Osteocyte (in vitro differentiated cells): ENCODE measurements around the gene SPP2. TPM values are rescaled to one million over a fixed set of nuclear protein-coding genes. Genes with fewer than 3 reads are reported as not detected.

Experiments
- DNase-seq: peaks from one replicate; pipeline ENCODE4 v3.0.0; 2021; ENCODE audit warnings: mixed read lengths; ENCODE audit not compliant: unreplicated experiment; ENCODE audit errors: extremely low spot score
- H3K27ac Mint-ChIP-seq: one replicate; pipeline ENCODE4 v1.8.0; 2021; ENCODE audit warnings: mild to moderate bottlenecking, mixed read lengths; ENCODE audit not compliant: unreplicated experiment
- H3K27me3 Mint-ChIP-seq: one replicate; pipeline ENCODE4 v1.8.0; 2021; ENCODE audit warnings: mixed read lengths; ENCODE audit not compliant: unreplicated experiment
- H3K36me3 Mint-ChIP-seq: one replicate; pipeline ENCODE4 v1.8.0; 2021; ENCODE audit warnings: mixed read lengths; ENCODE audit not compliant: unreplicated experiment
- H3K4me1 Mint-ChIP-seq: one replicate; pipeline ENCODE4 v1.8.0; 2021; ENCODE audit warnings: mixed read lengths; ENCODE audit not compliant: unreplicated experiment
- H3K4me3 Mint-ChIP-seq: one replicate; pipeline ENCODE4 v1.8.0; 2021; ENCODE audit warnings: mild to moderate bottlenecking, moderate library complexity, mixed read lengths; ENCODE audit not compliant: unreplicated experiment
- H3K9me3 Mint-ChIP-seq: one replicate; pipeline ENCODE4 v1.8.0; 2021; ENCODE audit warnings: mixed read lengths; ENCODE audit not compliant: unreplicated experiment
- total RNA-seq: library from RNA; stranded (reverse); gene quantifications from 2 replicates; pipeline ENCODE4 v1.2.1, GENCODE V29; 2021
- TF ChIP-seq, protein P1 (sequence below): fragments of 200-600 bp; sonication (generic); IDR thresholded peaks from 2 replicates; pipeline ENCODE4 v1.5.0; 2021; ENCODE audit warnings: antibody characterized with exemption, mild to moderate bottlenecking, moderate library complexity

SPP2 gene
- total RNA-seq, 1 donor from 2014 or later = not detected

DNA sequence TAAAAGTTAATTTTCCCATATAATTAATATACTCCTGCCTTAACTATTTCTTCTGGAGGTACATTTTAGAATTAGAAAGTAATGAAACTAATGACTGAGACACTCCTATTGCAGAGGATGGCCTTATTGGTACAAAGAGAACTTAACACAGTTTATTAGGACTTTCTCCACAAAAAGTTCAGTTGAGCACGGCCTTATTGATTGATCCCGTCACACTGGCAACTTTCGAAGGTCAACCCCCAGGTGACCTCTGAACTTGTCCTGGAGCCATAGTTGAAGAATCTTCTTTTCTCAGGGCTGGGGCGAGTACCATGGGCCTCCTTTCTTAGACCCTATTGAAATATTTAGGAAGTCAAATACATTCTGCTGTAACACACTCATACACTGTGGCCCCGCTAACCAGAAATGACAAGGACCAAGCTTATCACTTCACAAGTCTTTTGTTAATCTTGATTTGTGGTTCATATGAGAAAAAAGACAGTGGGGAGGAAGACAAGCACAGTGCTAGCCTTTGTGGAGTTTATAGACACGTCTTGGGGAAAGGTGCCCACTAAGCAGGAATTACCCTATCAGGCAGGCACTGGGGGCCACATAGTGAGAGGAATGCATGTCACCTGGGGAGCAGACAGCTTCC is 11.2 kb downstream of the SPP2 start:
- TF ChIP-seq, protein P1, sequence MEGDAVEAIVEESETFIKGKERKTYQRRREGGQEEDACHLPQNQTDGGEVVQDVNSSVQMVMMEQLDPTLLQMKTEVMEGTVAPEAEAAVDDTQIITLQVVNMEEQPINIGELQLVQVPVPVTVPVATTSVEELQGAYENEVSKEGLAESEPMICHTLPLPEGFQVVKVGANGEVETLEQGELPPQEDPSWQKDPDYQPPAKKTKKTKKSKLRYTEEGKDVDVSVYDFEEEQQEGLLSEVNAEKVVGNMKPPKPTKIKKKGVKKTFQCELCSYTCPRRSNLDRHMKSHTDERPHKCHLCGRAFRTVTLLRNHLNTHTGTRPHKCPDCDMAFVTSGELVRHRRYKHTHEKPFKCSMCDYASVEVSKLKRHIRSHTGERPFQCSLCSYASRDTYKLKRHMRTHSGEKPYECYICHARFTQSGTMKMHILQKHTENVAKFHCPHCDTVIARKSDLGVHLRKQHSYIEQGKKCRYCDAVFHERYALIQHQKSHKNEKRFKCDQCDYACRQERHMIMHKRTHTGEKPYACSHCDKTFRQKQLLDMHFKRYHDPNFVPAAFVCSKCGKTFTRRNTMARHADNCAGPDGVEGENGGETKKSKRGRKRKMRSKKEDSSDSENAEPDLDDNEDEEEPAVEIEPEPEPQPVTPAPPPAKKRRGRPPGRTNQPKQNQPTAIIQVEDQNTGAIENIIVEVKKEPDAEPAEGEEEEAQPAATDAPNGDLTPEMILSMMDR = no peak
- DNase-seq = no peak
- no peak overlapping the region for H3K27ac Mint-ChIP-seq
- H3K36me3 Mint-ChIP-seq = no peaks in the 10 kb centered on the region
- no peak overlapping the region for H3K4me3 Mint-ChIP-seq
- no peaks in the 10 kb centered on the region for H3K4me1 Mint-ChIP-seq
- H3K9me3 Mint-ChIP-seq = no peaks in the 10 kb centered on the region
- H3K27me3 Mint-ChIP-seq = peaks cover 84% of the 10 kb centered on the region

DNA sequence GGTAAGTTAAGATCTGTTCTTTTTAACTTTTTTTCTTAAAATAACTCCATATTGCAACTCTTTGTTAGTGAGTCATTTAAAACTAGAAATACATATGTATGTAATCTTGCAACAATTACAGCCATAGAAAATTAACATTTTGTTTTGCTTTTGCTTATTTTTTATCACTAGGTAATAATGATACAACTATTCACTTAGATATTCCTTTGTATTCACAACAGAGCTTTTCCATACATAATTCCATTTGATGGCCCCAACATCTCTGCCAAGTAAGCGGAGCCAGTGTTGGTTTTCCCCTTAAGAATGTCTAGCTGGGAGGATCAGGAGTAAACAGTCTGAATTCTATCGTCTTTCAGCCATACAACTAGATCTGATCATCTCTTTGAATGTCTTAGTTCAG is 16.1 kb downstream of the SPP2 start:
- Mint-ChIP-seq H3K4me3 (no peak overlapping the region), H3K27me3 (peaks cover 72% of the 10 kb centered on the region), H3K4me1 (no peaks in the 10 kb centered on the region), H3K9me3 (peaks cover 10% of the 10 kb centered on the region), H3K27ac (no peak overlapping the region), H3K36me3 (no peaks in the 10 kb centered on the region)
- TF ChIP-seq, protein P1 = no peak
- no peak for DNase-seq

DNA sequence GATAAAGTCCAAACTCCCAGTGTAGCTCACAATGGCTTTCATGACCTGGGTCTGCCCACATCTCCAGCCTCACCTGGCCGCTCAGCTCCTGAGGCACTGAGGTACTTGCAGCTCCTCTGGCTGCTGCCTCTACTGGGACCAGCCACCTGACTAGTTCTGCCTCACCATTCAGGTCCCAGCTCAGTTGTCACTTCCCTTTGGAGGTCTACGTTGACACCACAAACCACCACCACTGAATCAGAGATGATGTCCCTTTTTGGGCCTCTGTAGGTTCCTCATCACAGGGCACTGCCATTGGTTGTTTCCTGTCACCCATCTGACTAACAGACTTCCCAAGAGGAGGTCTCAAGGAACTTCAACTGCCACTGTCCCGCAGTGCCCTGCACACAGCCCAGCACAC is 21.2 kb downstream of the SPP2 start:
- TF ChIP-seq, protein P1 = no peak
- Mint-ChIP-seq H3K4me1 (no peaks in the 10 kb centered on the region), H3K36me3 (no peaks in the 10 kb centered on the region), H3K4me3 (no peak overlapping the region), H3K9me3 (peaks cover 10% of the 10 kb centered on the region), H3K27ac (no peak overlapping the region), H3K27me3 (peaks cover 48% of the 10 kb centered on the region)
- DNase-seq = no peak

DNA sequence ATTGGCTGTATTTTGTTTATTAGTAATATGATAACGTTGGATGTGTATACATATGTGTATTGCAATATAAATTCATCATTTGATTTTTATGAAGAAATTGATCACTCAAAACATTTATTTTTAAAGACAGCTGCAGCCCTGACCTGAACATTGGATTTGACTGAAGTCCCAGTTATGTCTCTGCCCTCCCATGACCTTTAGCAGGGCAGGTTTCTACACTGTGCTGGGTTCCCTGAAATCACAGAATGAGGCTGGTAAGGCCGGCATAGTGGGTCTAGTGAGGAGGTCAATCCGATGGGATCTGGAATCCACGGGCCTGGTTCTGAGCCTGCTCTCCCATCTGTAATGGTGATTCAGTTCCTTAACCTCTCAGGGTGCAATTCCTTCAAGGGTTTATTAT is 22.0 kb downstream of the SPP2 start:
- H3K36me3 Mint-ChIP-seq = no peaks in the 10 kb centered on the region
- no peak overlapping the region for H3K27ac Mint-ChIP-seq
- no peak for DNase-seq
- H3K4me1 Mint-ChIP-seq = no peaks in the 10 kb centered on the region
- H3K27me3 Mint-ChIP-seq = peaks cover 50% of the 10 kb centered on the region
- TF ChIP-seq, protein P1 = no peak
- H3K4me3 Mint-ChIP-seq = no peak overlapping the region
- peaks cover 10% of the 10 kb centered on the region for H3K9me3 Mint-ChIP-seq

DNA sequence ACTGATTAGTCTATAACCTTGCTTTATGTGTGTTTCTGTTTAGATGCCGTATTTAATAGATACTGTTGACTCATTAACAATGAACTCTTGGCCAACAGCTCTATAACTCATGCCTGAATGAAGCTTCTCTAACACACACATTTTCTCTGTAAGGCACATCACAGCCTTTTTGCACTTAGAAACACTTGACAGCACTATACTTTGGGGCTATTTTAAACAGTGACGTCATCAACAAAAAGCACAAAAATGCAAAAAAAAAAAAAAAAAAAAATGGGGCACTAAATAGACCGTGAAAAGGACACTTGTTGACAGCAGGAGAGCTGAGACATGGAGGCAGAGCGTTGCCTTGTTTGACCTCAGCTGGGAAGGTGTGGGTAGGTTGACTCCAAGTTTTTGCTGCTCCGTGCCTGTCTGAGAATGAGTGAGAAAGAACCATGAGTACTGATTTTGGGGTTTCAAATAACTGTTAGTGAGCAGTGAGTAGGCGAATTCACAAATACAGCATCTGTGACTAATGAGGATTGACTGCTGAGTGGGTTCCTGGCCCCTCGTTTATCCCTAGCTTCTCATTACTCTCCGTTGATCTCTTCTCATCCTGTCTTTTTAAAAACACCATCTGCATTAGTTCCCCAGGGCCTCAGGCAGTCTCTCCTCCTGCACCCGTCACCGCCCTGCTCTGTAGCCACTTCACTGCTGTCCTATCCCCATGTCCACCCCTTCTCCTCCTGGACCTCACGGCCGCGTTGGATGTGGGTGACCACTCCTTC is 24.4 kb downstream of the SPP2 start:
- no peaks in the 10 kb centered on the region for H3K9me3 Mint-ChIP-seq
- H3K4me1 Mint-ChIP-seq = no peaks in the 10 kb centered on the region
- H3K36me3 Mint-ChIP-seq = no peaks in the 10 kb centered on the region
- H3K27me3 Mint-ChIP-seq = peaks cover 47% of the 10 kb centered on the region
- no peak overlapping the region for H3K27ac Mint-ChIP-seq
- DNase-seq = no peak
- TF ChIP-seq, protein P1 = no peak
- H3K4me3 Mint-ChIP-seq = no peak overlapping the region
